Breast epithelium (tissue), 3 donors: ENCODE data around the gene SERPINI1.

ENCODE experiments used
- CTCF ChIP-seq, 3 donors: fragments of 450-650 bp; IDR thresholded peaks; one replicate each; pipeline ENCODE4 v1.5.1; 2016 to 2017; ENCODE audit warnings: antibody characterized with exemption in 3 of 3, mild to moderate bottlenecking in 3 of 3, moderate library complexity in 3 of 3
- POLR2AphosphoS5 ChIP-seq, 3 donors: sonication (generic); formaldehyde crosslinking; IDR thresholded peaks; one replicate each; pipeline ENCODE4 v1.6.1; 2017; ENCODE audit warnings: antibody characterized with exemption in 3 of 3

- TF ChIP-seq POLR2AphosphoS5 (IDR thresholded peaks at IDR 0.05) (no peak), CTCF (IDR thresholded peaks at IDR 0.05) (no peak)
These were observed 25.0 kb upstream of the SERPINI1 start for GRCh38 chr3:167710552-167710951.
